ENCODE data around the gene USP10. TPM values are rescaled to one million over a fixed set of nuclear protein-coding genes. Genes with fewer than 3 reads are reported as not detected.

Gene USP10
- total RNA-seq, 4 donors from 2014 or later, result 44.6 to 89.6 (median 55.9) TPM

DNA sequence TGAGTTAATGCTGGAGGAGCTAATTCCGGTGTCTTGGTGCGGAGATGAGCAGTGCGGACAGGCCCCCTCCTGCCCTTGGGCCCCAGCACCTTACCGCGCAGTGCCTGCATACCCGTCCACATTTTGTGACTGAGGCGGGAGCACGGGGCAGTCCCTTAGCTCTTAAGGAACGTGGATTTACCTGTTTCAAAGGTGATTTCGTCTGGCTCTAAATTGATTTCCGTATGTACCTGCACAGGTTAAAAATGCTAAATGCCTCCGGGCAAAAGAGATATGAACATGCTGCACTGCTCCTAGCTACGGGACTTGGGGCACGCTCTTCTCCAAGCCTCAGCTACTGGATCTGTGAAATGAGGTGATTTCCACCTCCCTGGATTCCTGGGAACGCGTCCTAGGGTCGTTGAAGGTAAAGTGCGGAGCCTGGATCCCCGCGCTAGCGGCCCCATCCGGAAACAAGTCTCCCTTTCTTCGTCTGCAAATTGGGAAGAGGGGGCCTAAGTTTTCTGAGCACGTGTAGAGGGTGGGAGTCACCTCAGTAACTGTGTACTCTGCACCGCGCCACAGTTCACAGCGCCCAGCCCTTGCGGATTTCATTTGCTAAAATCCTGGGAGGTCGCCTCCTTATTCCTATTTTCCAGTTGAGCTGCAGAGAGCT is 119.3 kb downstream of the USP10 start:
- TF ChIP-seq, protein P1, sequence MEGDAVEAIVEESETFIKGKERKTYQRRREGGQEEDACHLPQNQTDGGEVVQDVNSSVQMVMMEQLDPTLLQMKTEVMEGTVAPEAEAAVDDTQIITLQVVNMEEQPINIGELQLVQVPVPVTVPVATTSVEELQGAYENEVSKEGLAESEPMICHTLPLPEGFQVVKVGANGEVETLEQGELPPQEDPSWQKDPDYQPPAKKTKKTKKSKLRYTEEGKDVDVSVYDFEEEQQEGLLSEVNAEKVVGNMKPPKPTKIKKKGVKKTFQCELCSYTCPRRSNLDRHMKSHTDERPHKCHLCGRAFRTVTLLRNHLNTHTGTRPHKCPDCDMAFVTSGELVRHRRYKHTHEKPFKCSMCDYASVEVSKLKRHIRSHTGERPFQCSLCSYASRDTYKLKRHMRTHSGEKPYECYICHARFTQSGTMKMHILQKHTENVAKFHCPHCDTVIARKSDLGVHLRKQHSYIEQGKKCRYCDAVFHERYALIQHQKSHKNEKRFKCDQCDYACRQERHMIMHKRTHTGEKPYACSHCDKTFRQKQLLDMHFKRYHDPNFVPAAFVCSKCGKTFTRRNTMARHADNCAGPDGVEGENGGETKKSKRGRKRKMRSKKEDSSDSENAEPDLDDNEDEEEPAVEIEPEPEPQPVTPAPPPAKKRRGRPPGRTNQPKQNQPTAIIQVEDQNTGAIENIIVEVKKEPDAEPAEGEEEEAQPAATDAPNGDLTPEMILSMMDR (IDR thresholded peaks at IDR 0.05), result no peak
- ATAC-seq (ENCODE audit: low FRiP score) (no peak), DNase-seq (ENCODE audit: low spot score) (no peak)

DNA sequence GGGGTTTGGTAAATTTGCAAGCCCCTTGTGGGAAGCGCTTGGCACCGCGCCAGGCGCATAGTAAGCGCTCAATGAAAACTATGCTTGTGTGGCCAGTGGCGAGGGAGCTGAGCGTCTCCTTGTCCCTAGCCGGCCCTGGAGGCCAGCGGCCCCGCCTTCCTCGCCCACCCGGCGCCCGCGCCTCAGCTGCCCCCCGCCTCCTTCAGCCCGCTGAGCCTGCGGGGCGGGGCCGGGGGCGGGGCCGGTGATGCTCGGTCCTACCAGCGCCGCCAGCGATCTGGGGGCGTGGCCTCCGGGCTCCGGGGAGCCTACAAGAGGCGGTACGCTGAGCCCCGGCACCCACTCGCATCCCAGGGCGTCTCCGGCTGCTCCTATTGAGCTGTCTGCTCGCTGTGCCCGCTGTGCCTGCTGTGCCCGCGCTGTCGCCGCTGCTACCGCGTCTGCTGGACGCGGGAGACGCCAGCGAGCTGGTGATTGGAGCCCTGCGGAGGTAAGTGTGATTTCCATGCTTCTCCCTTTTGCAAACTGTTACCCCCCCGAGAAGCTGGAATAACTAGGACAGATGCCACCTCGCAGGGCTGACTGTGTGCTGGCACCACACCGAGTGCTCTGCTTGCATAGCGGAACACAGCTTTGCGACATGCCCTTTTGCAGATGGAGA is 120.0 kb downstream of the USP10 start, which contains the start of gene CRISPLD2:
Gene CRISPLD2 (plus strand): TSS at position 342 of the 661 bp plus-strand sequence. CDS start 18,511 bp downstream, outside the sequence.
- TF ChIP-seq, protein P1 (IDR thresholded peaks at IDR 0.05), result no peak
- DNase-seq (ENCODE audit: low spot score) (peak; percentile 80), ATAC-seq (ENCODE audit: low FRiP score) (peak; percentile 92)

DNA sequence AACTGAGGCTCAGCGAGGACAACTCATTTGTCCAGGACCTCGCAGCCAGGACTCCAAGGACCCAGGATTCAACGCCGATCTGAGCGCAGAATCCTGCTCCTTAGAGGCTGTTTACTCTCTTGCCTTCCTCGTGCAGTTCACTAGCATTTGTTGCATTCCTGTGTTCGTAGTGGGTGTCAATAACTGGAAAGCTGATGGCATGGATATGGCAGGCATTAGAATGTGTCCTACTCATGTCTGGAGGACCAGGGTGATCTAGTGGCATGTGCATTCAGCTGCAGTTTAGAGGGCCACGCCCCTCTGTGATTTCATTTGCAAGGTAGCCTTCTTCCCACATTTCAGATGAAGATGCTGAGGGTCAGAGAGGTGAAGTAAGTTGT is 120.5 kb downstream of the USP10 start:
- ATAC-seq (ENCODE audit: low FRiP score), result no peak
- no peak for DNase-seq (ENCODE audit: low spot score)
- TF ChIP-seq, protein P1 (IDR thresholded peaks at IDR 0.05), result no peak

DNA sequence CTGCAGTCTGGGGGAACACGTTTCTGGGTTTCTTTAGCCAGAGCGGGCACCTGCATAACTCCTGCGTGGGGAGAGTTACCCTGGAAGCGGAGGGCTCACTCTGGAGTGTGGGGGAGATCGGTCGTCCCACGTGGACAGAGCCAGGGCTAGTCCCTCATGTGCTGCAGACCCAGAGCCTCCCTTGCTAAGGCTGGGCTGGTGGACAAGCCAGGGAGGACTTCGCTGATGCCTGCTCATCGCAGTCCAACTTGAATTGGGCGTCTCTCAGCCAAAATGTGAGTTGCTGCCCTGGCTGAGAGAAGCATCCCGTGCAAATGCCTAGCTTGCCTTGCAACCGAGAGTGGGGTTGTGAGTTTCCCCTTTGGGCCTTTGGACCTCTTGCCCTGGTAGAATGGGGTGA is 121.0 kb downstream of the USP10 start:
- DNase-seq (ENCODE audit: low spot score), result no peak
- ATAC-seq (ENCODE audit: low FRiP score), result no peak
- TF ChIP-seq, protein P1 (IDR thresholded peaks at IDR 0.05), result no peak

DNA sequence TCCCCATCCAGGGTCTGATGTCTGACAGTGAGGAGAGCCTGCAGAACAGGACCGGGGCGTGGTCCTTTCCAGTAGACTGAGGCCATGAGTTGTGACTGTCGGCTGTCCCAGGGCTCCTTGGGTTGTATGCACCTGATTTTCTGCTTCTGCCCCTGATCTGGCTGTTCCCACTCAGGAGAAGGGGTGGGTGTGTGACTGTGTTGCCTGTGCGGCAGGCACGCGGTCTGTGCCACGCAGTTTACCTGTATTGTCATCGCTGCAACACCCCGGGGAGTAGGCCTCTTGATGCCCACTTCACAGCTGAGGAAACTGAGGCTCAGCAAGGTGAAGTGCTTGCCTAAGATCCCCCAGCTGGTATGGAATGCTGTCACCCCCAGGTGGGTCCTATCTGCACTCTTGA is 121.4 kb downstream of the USP10 start:
- DNase-seq (ENCODE audit: low spot score), result no peak
- TF ChIP-seq, protein P1 (IDR thresholded peaks at IDR 0.05), result no peak
- ATAC-seq (ENCODE audit: low FRiP score), result no peak

DNA sequence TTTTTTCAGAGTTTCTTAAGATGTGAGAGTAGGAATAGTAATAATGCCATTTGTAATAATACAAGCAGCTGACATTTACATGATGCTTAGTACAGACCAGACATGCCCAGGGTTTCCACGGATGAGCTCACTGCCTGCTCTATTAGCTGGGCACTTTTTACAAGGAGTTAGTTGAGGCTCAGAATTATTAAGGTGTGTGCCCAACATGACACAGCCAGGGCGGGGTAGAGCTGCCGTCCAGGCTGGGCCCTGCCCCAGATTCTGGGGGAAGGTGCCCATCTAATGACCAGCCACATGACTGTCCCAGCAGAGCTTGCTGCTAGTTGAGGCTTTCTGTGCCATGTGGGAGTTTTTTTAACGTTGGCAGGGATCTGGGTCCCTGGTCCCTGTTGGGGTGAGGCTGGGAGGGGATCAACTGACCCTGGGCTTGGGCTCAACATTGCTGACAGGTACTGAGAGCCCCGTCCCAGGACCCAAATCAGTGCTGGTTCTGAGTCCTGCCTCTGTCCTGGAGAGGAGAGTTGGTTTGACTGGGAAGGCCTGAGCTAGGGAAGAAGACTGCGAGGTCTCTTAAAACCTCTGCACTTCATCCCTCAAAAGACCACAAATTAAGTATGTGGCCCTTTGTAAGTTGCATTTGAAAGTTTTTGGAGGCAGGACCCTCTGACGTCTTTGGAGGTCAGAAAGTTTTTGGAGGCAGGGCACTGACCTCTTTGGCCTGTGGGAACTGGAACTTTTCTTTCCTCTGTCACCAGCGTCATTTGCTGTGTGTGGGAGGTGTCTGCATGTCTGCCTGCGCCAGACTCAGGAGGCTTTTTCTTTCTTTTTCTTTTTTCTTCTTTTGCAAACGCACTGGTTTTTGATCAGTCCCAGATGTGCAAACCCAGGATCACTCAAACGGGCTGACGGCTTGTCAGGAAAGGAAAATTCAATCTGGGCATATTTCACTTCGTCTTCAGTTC is 122.2 kb downstream of the USP10 start:
- TF ChIP-seq, protein P1 (IDR thresholded peaks at IDR 0.05), result no peak
- ATAC-seq (ENCODE audit: low FRiP score), result no peak
- DNase-seq (ENCODE audit: low spot score), result no peak

Measured in omental fat pad (tissue), 4 donors.